ENCODE results near the gene SMTNL1.
"Not testable (repeated sequence)": the region's sequence is repeated elsewhere in the genome, so short reads cannot be mapped to it uniquely, and the experiment has no call there.

SMTNL1 gene

GRCh38 chr11:57534449-57534848 is 2.9 kb upstream of the SMTNL1 start:
- intact Hi-C loops (cut with DNase I): loop anchor here (5.0 to 10.0 kb wide), 2 partner anchors 110 to 197 kb away; partner anchors contain the start of genes P2RX3, SSRP1 and YPEL4
- not testable (repeated sequence) for DNase-seq

GRCh38 chr11:57539342-57539741 is 1.9 kb downstream of the SMTNL1 start:
- intact Hi-C loops (cut with DNase I): loop anchor here (10.0 kb wide), 1 partner anchor 105 kb away; the partner anchor contains the start of gene YPEL4

GRCh38 chr11:57541169-57541568 is 3.8 kb downstream of the SMTNL1 start:
- no peak for DNase-seq
- intact Hi-C loops (cut with DNase I): no loop called here

More at GRCh38 chr11:57539342-57539741, 1.9 kb downstream of the SMTNL1 start:
- DNase-seq: no peak

GRCh38 chr11:57542582-57542981 is 5.2 kb downstream of the SMTNL1 start:
- intact Hi-C loops (cut with DNase I): no loop called here
- no peak for DNase-seq

- no peak for DNase-seq
- intact Hi-C loops (cut with DNase I): no loop called here
These were observed 6.2 kb downstream of the SMTNL1 start for GRCh38 chr11:57543593-57543992.

- DNase-seq: no peak
These were observed 7.2 kb downstream of the SMTNL1 start for GRCh38 chr11:57544566-57544965.

GRCh38 chr11:57545883-57546282 is 8.5 kb downstream of the SMTNL1 start:
- intact Hi-C loops (cut with DNase I): no loop called here
- no peak for DNase-seq

More at GRCh38 chr11:57544566-57544965, 7.2 kb downstream of the SMTNL1 start:
- intact Hi-C loops (cut with DNase I): no loop called here

- intact Hi-C loops (cut with DNase I): no loop called here
- no peak for DNase-seq
These were observed 9.1 kb downstream of the SMTNL1 start for GRCh38 chr11:57546451-57546850.

- no peak for DNase-seq
These were observed 9.6 kb downstream of the SMTNL1 start for GRCh38 chr11:57546869-57547475.

GRCh38 chr11:57547854-57548377 is 10.5 kb downstream of the SMTNL1 start:
- peak in 1 of 42 donors; percentile 2 for DNase-seq
- intact Hi-C loops (cut with DNase I): no loop called here

More at GRCh38 chr11:57546869-57547475, 9.6 kb downstream of the SMTNL1 start:
- intact Hi-C loops (cut with DNase I): no loop called here

GRCh38 chr11:57549983-57550382 is 12.6 kb downstream of the SMTNL1 start:
- DNase-seq: no peak
- intact Hi-C loops (cut with DNase I): no loop called here

- intact Hi-C loops (cut with DNase I): no loop called here
- no peak for DNase-seq
These were observed 14.5 kb downstream of the SMTNL1 start for GRCh38 chr11:57551941-57552340.

GRCh38 chr11:57552479-57552878 is 15.1 kb downstream of the SMTNL1 start:
- intact Hi-C loops (cut with DNase I): no loop called here
- DNase-seq: no peak

GRCh38 chr11:57555393-57555792 is 18.0 kb downstream of the SMTNL1 start:
- DNase-seq: no peak
- intact Hi-C loops (cut with DNase I): no loop called here

- no peak for DNase-seq
- intact Hi-C loops (cut with DNase I): no loop called here
These were observed 18.6 kb downstream of the SMTNL1 start for GRCh38 chr11:57556041-57556440.

GRCh38 chr11:57560146-57560545 is 22.8 kb downstream of the SMTNL1 start:
- DNase-seq: no peak
- intact Hi-C loops (cut with DNase I): loop anchor here (10.0 kb wide), 1 partner anchor 155 kb away; the partner anchor contains the start of genes MED19 and TMX2

GRCh38 chr11:57562596-57562995 is 25.2 kb downstream of the SMTNL1 start:
- intact Hi-C loops (cut with DNase I): loop anchor here (10.0 kb wide), 1 partner anchor 152 kb away; the partner anchor contains the start of genes MED19 and TMX2

GRCh38 chr11:57566005-57566904 is 28.9 kb downstream of the SMTNL1 start:
- peak in 9 of 42 donors; percentile 19 to 56 (median 35) for DNase-seq
- intact Hi-C loops (cut with DNase I): loop anchor here (5.0 to 10.0 kb wide), 2 partner anchors 81 to 149 kb away; partner anchors contain the start of genes MED19, TMX2 and YPEL4

More at GRCh38 chr11:57562596-57562995, 25.2 kb downstream of the SMTNL1 start:
- no peak for DNase-seq

GRCh38 chr11:57566905-57567514 is 29.6 kb downstream of the SMTNL1 start:
- intact Hi-C loops (cut with DNase I): loop anchor here (5.0 to 10.0 kb wide), 2 partner anchors 80 to 148 kb away; partner anchors contain the start of genes MED19, TMX2 and YPEL4
- DNase-seq: peak in 10 of 42 donors; percentile 14 to 59 (median 31)

Measured in head of caudate nucleus (tissue), 42 donors.